ENCODE results near the gene CDHR3. TPM values are rescaled to one million over a fixed set of nuclear protein-coding genes. Genes with fewer than 3 reads are reported as not detected.

Gene CDHR3
- total and polyA plus RNA-seq, 2 of the 8 experiments (the other 6 are each of a cell fraction or from before 2014, with no cell fraction given): 6.4 to 6.8 TPM

GRCh38 chr7:106074257-106074656 is 111.2 kb downstream of the CDHR3 start:
- Histone ChIP-seq H3K9ac (replicated peaks in 1 of 4; ENCODE audit: extremely low read depth in 1 of 4, low read depth in 3 of 4, low read length in 3 of 4) (no peak overlapping the region), H4K8ac (ENCODE audit: extremely low read depth, insufficient read depth, low read length) (no peak overlapping the region), H3K9me3 (ENCODE audit: insufficient read depth in 2 of 2, low read depth in 1 of 2, low read length in 1 of 2) (no peaks in the 10 kb centered on the region), H3K23ac (ENCODE audit: insufficient read length) (no peak overlapping the region), H3K23me2 (ENCODE audit: low read depth, low read length) (no peaks in the 10 kb centered on the region), H2BK5ac (ENCODE audit: low read depth, low read length) (no peak overlapping the region), H3K27me3 (replicated peaks in 1 of 4; ENCODE audit: control insufficient read depth in 3 of 4, extremely low read depth in 1 of 4, insufficient read depth in 3 of 4, low read length in 3 of 4) (no peaks in the 10 kb centered on the region), H3K4me1 (replicated peaks in 1 of 4; ENCODE audit: control insufficient read depth in 3 of 4, insufficient read depth in 4 of 4, low read length in 3 of 4) (peaks cover 0 to 4% (median 2%) of the 10 kb centered on the region in 4 experiments; a peak in 1 of 7 replicates), H2AFZ (ENCODE audit: low read length) (no peak overlapping the region), H4K91ac (replicated peaks; ENCODE audit: insufficient read length, low read length) (no peak overlapping the region), H3K56ac (replicated peaks; ENCODE audit: insufficient read length, low read depth, low read length) (no peak overlapping the region), H3K4me2 (ENCODE audit: insufficient read depth in 1 of 2, low read depth in 2 of 2, low read length in 2 of 2) (no peak overlapping the region), H3K18ac (ENCODE audit: extremely low read depth, low read length) (no peak overlapping the region), H2BK12ac (ENCODE audit: low read depth, low read length) (no peak overlapping the region), H4K20me1 (replicated peaks in 1 of 2; ENCODE audit: control insufficient read depth in 1 of 2, insufficient read depth in 2 of 2, low read length in 2 of 2) (no peaks in the 10 kb centered on the region), H3K79me2 (ENCODE audit: control insufficient read depth in 1 of 2, insufficient read depth in 2 of 2, low read length in 2 of 2) (no peaks in the 10 kb centered on the region), H2BK20ac (ENCODE audit: low read length) (no peak overlapping the region), H3K4ac (replicated peaks; ENCODE audit: insufficient read length, low read depth, low read length) (no peak overlapping the region), H3K14ac (ENCODE audit: insufficient read length) (no peak overlapping the region), H2AK5ac (ENCODE audit: low read depth, low read length) (no peak overlapping the region), H3K27ac (ENCODE audit: low read depth, low read length) (no peak overlapping the region), H2BK15ac (ENCODE audit: low read length) (no peak overlapping the region), H3K4me3 (ENCODE audit: extremely low read depth in 1 of 4, insufficient read depth in 2 of 4, low read depth in 3 of 4, low read length in 4 of 4) (no peak overlapping the region), H4K5ac (ENCODE audit: insufficient read length, low read depth, low read length) (no peak overlapping the region), H3K79me1 (ENCODE audit: low read depth, low read length) (no peaks in the 10 kb centered on the region), H3K36me3 (ENCODE audit: control insufficient read depth in 2 of 4, insufficient read depth in 4 of 4, low read length in 3 of 4) (no peaks in the 10 kb centered on the region), H2BK120ac (replicated peaks; ENCODE audit: low read depth, low read length) (no peak overlapping the region)
- TF ChIP-seq CHD1 (IDR thresholded peaks at IDR 0.05; ENCODE audit: low read depth, low read length): no peak
- no peak for TF ChIP-seq TCF12 (IDR thresholded peaks at IDR 0.05; ENCODE audit: low read depth, low read length)
- TF ChIP-seq BACH1 (IDR thresholded peaks at IDR 0.05; ENCODE audit: low read length): no peak
- TF ChIP-seq EZH2 (IDR thresholded peaks at IDR 0.05; ENCODE audit: low read depth, low read length, severe bottlenecking): no peak
- TF ChIP-seq CBX8 (IDR thresholded peaks at IDR 0.05; ENCODE audit: borderline replicate concordance, low read depth, low read length): no peak
- no peak for TF ChIP-seq EP300 (IDR thresholded peaks at IDR 0.05; ENCODE audit: borderline replicate concordance in 1 of 2, low read depth in 2 of 2, low read length in 2 of 2)
- TF ChIP-seq YY1 (IDR thresholded peaks at IDR 0.05; ENCODE audit: low read depth, low read length): no peak
- TF ChIP-seq GTF2F1 (IDR thresholded peaks at IDR 0.05; ENCODE audit: borderline replicate concordance, low read depth, low read length): no peak
- no peak for TF ChIP-seq RNF2 (IDR thresholded peaks at IDR 0.05; ENCODE audit: borderline replicate concordance, low read depth, low read length, missing control alignments, poor library complexity, severe bottlenecking)
- no peak for TF ChIP-seq SUZ12 (IDR thresholded peaks at IDR 0.05; ENCODE audit: low read length)
- no peak for FAIRE-seq
- no peak for DNase-seq (ENCODE audit: low read depth in 1 of 2, low spot score in 2 of 2)
- ChIA-PET CTCF (ENCODE audit: partially characterized antibody) (interaction anchor here (0.6 to 6.2 kb wide), 7 partner anchors 9 to 570 kb away, joined by 3 to 38 read pairs (median 4); no protein-coding TSS in a partner anchor), POLR2A (ENCODE audit: partially characterized antibody) (interaction anchor here (3.8 kb wide), 1 partner anchor 8 kb away, joined by 15 read pairs; no protein-coding TSS in a partner anchor)
- WGBS, 2 experiments (ENCODE audit: extremely low coverage in 1 of 2, insufficient coverage in 1 of 2, insufficient read length in 1 of 2, insufficient replicate concordance in 2 of 2, low coverage in 1 of 2, low lambda C conversion rate in 2 of 2, missing lambda C conversion rate in 1 of 2): 91% methylated on average over 9 of the region's 9 CpGs; no CpG with 5 or more reads in 1 of the 2 experiments
